Gastrocnemius medialis (tissue), 4 donors: Measurements from ENCODE around the gene TSPYL2.

ENCODE experiments used
- CTCF ChIP-seq, 5 experiments: fragments of 450-650 bp in 3 of 5; fragments of 200-600 bp in 2 of 5; sonication (generic) in 2 of 5; IDR thresholded peaks in 4 of 5; conservative IDR thresholded peaks in 1 of 5; 1 replicate in 4 of 5; 2 replicates in 1 of 5; pipeline ENCODE4 v1.5.1; 2016 to 2019; ENCODE audit warnings: antibody characterized with exemption in 5 of 5, mild to moderate bottlenecking in 3 of 5, moderate library complexity in 3 of 5
- POLR2A ChIP-seq, 2 donors: fragments of 450-650 bp; IDR thresholded peaks; one replicate each; pipeline ENCODE4 v1.6.1; 2017; ENCODE audit warnings: antibody characterized with exemption in 2 of 2, mild to moderate bottlenecking in 2 of 2, moderate library complexity in 2 of 2

DNA sequence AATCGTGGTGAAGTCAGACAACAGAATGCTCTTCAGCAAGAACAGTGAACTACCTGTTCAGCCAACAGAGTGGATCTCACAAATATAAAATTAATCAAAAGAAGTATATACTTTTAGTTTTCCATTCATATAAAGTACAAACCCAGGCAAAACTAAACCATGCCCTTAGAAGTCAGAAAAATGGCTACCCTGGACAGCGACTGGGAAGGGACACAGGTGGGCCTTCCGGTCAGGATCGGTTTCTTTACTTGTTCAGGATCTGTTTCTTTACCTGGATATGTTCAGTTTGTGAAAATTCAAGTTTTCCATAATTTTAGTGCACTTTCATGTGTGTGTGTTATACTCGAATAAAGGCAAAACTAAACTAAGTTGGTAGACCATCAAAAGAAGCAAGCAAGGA lies 46.0 kb upstream of the TSPYL2 start:
- TF ChIP-seq CTCF (IDR thresholded peaks at IDR 0.05 in 4 of 5, conservative IDR thresholded peaks at IDR 0.05 in 1 of 5) (no peak), POLR2A (IDR thresholded peaks at IDR 0.05) (no peak)
